Mesothelial cell of epicardium (in vitro differentiated cells): ENCODE results near the gene SUGT1. TPM values are rescaled to one million over a fixed set of nuclear protein-coding genes. Genes with fewer than 3 reads are reported as not detected.
"Not testable (repeated sequence)": the region's sequence is repeated elsewhere in the genome, so short reads cannot be mapped to it uniquely, and the experiment has no call there.

Experiments
- DNase-seq, 2 experiments: peaks; one replicate each; pipeline ENCODE4 v3.0.0; 2021; ENCODE audit warnings: low spot score in 2 of 2; ENCODE audit not compliant: unreplicated experiment in 2 of 2
- H3K27ac Mint-ChIP-seq: 2 replicates; pipeline ENCODE4 v1.8.0; 2021; ENCODE audit warnings: mixed read lengths
- H3K27me3 Mint-ChIP-seq: 2 replicates; pipeline ENCODE4 v1.8.0; 2021; ENCODE audit warnings: low read depth, mixed read lengths
- H3K36me3 Mint-ChIP-seq: 2 replicates; pipeline ENCODE4 v1.8.0; 2021; ENCODE audit warnings: mixed read lengths
- H3K4me1 Mint-ChIP-seq: 2 replicates; pipeline ENCODE4 v1.8.0; 2021; ENCODE audit warnings: mixed read lengths
- H3K4me3 Mint-ChIP-seq: 2 replicates; pipeline ENCODE4 v1.8.0; 2021; ENCODE audit warnings: mild to moderate bottlenecking, moderate library complexity, mixed read lengths
- H3K9me3 Mint-ChIP-seq: 2 replicates; pipeline ENCODE4 v1.8.0; 2021; ENCODE audit warnings: mixed read lengths
- total RNA-seq: library from RNA; stranded (reverse); gene quantifications from 3 replicates; pipeline ENCODE4 v1.2.1, GENCODE V29; 2021
- TF ChIP-seq, protein P1 (sequence below): fragments of 200-600 bp; sonication (generic); IDR thresholded peaks from one replicate; pipeline ENCODE4 v1.5.0; 2021; ENCODE audit warnings: antibody characterized with exemption; ENCODE audit not compliant: unreplicated experiment

Gene SUGT1
- total RNA-seq, 1 donor from 2014 or later: 41.6 TPM

DNA sequence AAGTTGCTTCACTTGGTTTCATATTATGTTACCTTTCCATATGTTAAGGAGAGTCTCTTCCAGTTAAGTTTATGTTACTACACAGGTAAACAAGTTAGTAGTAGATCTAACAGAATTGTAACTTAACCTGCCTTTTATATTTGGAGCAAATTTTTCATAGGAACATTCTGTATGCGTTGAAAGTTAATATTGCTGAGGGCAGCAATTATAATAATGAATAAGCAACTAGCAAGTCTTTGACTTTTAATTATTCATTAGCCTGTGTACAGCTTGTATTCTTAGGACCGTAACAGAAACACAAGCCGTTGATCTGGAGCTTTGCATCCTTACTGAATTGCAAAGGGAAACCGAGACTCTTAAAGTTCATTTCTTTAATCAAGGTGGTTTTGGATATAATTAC lies 11.6 kb downstream of the SUGT1 start:
- no peaks in the 10 kb centered on the region for H3K9me3 Mint-ChIP-seq
- no peaks in the 10 kb centered on the region for H3K27me3 Mint-ChIP-seq
- H3K36me3 Mint-ChIP-seq: peaks cover 34% of the 10 kb centered on the region
- TF ChIP-seq, protein P1, sequence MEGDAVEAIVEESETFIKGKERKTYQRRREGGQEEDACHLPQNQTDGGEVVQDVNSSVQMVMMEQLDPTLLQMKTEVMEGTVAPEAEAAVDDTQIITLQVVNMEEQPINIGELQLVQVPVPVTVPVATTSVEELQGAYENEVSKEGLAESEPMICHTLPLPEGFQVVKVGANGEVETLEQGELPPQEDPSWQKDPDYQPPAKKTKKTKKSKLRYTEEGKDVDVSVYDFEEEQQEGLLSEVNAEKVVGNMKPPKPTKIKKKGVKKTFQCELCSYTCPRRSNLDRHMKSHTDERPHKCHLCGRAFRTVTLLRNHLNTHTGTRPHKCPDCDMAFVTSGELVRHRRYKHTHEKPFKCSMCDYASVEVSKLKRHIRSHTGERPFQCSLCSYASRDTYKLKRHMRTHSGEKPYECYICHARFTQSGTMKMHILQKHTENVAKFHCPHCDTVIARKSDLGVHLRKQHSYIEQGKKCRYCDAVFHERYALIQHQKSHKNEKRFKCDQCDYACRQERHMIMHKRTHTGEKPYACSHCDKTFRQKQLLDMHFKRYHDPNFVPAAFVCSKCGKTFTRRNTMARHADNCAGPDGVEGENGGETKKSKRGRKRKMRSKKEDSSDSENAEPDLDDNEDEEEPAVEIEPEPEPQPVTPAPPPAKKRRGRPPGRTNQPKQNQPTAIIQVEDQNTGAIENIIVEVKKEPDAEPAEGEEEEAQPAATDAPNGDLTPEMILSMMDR: no peak
- H3K4me1 Mint-ChIP-seq: no peaks in the 10 kb centered on the region
- H3K27ac Mint-ChIP-seq: no peak overlapping the region
- H3K4me3 Mint-ChIP-seq: no peak overlapping the region
- DNase-seq: no peak

DNA sequence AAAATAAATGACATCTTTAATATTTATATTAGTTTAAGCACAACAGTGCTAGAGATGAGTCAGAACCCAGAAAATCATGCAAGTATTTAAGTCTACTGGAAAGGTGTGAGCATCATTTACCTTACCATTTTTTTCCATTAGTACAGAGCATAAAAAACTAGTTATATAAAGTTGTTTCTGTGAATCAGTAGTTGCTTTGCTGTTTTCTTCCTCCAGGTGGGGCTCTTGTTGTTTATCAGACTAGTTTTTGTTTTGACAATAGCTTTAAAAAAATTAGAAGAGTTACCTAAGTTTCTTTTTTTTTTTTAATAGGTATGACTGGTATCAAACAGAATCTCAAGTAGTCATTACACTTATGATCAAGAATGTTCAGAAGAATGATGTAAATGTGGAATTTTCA lies 12.7 kb downstream of the SUGT1 start:
- TF ChIP-seq, protein P1: peak; percentile 41
- Mint-ChIP-seq H3K27me3 (no peaks in the 10 kb centered on the region), H3K36me3 (peaks cover 28% of the 10 kb centered on the region), H3K4me1 (no peaks in the 10 kb centered on the region), H3K4me3 (no peak overlapping the region), H3K27ac (no peak overlapping the region), H3K9me3 (no peaks in the 10 kb centered on the region)
- DNase-seq: no peak

DNA sequence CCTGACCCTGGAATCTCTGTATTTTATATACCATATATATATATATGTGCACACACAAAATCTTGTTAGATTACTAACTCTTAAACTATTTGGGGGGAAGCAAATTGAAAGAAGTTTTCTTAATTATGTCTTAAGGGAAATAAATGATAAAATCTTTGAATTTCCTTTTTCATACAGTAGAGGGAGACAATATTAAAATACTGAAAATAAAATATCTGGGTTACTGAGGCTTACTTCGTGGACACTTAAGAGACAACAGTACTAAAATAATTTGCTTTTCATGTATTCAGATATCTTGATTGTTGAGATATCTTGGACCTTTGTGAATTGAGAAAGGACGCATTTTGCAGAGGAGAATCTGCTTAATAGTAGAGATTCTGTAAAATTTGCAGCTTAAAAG lies 17.0 kb downstream of the SUGT1 start:
- no peak overlapping the region for H3K27ac Mint-ChIP-seq
- peaks cover 14% of the 10 kb centered on the region for H3K36me3 Mint-ChIP-seq
- H3K27me3 Mint-ChIP-seq: no peaks in the 10 kb centered on the region
- H3K4me1 Mint-ChIP-seq: no peaks in the 10 kb centered on the region
- TF ChIP-seq, protein P1: peak; percentile 22
- DNase-seq: no peak
- H3K9me3 Mint-ChIP-seq: no peaks in the 10 kb centered on the region
- H3K4me3 Mint-ChIP-seq: no peak overlapping the region

DNA sequence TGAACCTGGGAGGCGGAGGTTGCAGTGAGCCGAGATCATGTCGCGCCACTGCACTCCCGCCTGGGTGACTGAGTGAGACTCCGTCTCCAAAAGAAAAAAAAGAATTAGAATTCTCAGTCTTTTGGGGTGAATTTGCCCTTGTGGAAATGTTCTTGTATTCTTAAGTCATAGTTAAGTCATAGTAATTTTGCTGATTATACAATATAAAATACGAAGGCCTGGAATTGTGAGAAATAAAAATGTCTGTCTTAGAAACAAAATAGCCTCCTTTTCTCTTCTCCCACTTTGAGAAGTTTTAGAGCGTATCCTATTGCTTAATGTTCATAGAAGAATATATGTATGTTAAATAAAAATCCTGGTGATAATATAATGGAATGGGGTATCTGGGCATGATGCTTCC lies 18.1 kb downstream of the SUGT1 start:
- DNase-seq: no peak
- no peaks in the 10 kb centered on the region for H3K4me1 Mint-ChIP-seq
- peaks cover 10% of the 10 kb centered on the region for H3K36me3 Mint-ChIP-seq
- TF ChIP-seq, protein P1: no peak
- H3K27ac Mint-ChIP-seq: no peak overlapping the region
- H3K27me3 Mint-ChIP-seq: no peaks in the 10 kb centered on the region
- H3K4me3 Mint-ChIP-seq: no peak overlapping the region
- no peaks in the 10 kb centered on the region for H3K9me3 Mint-ChIP-seq

DNA sequence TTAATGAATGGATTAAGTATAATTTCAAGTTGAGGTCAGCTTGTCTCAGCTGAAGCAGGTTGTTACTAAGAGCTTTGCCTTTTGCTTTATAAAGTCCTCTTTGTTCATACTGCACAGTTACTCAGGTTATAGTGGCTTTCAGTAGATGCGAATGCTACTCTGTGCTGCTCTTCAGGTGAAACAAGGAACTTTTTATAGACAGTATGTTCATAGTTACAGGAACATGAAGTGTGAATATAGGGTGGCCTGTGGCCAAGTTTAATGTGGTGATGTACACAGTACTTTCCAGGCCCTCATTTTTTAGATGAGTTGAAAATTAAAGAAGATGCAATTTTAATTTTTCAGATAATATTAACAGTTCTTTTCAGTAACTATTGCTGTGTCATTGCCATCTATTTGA lies 20.8 kb downstream of the SUGT1 start:
- no peaks in the 10 kb centered on the region for H3K9me3 Mint-ChIP-seq
- no peaks in the 10 kb centered on the region for H3K4me1 Mint-ChIP-seq
- no peaks in the 10 kb centered on the region for H3K27me3 Mint-ChIP-seq
- TF ChIP-seq, protein P1: no peak
- DNase-seq: no peak
- H3K27ac Mint-ChIP-seq: no peak overlapping the region
- H3K36me3 Mint-ChIP-seq: peaks cover 12% of the 10 kb centered on the region
- H3K4me3 Mint-ChIP-seq: no peak overlapping the region

DNA sequence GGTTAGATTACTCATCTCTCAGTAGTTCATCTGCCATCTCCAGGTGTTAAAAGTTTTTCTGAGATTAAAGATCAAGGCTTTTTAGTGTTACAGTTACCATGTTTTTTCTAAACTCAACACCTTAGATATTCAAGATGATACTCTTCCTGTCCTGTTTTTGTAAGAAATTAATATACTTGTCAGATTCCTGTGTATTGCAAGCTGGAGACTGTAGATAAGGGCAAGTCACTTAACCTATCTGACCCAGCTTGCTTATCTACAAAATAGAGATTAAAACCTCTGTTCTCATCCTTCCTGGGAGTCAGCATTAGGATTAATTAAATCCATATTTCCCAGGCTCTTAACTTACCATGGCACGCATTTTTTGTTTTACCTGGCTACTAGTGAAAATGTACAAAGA lies 25.2 kb downstream of the SUGT1 start:
- no peaks in the 10 kb centered on the region for H3K4me1 Mint-ChIP-seq
- no peak overlapping the region for H3K4me3 Mint-ChIP-seq
- DNase-seq: no peak
- no peaks in the 10 kb centered on the region for H3K9me3 Mint-ChIP-seq
- no peaks in the 10 kb centered on the region for H3K27me3 Mint-ChIP-seq
- TF ChIP-seq, protein P1: no peak
- peaks cover 27% of the 10 kb centered on the region for H3K36me3 Mint-ChIP-seq
- no peak overlapping the region for H3K27ac Mint-ChIP-seq

DNA sequence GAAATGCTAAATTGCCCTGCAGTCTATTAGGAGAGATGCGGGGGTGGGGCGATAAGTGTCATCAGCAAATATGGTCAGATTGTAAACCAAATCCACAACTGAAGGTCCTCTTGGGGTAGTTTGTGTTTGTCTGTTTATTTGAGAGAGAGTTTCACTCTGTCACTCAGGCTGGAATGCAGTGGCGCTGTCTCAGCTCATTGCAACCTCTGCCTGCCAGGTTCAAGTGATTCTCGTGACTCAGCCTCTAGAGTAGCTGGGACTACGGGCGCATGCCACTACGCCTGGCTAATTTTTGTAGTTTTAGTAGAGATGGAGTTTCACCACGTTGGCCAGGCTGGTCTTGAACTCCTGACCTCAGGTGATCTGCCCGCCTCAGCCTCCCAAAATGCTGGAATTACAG lies 33.2 kb downstream of the SUGT1 start:
- H3K27me3 Mint-ChIP-seq, DNase-seq, H3K9me3 Mint-ChIP-seq, H3K4me1 Mint-ChIP-seq, H3K27ac Mint-ChIP-seq, H3K4me3 Mint-ChIP-seq: not testable (repeated sequence)
- peaks cover 40% of the 10 kb centered on the region for H3K36me3 Mint-ChIP-seq
